ENCODE results near the gene ITCH.

- TF ChIP-seq EZH2 (IDR thresholded peaks at IDR 0.05) (no peak), POLR2AphosphoS5 (IDR thresholded peaks at IDR 0.05; ENCODE audit: borderline replicate concordance, low read depth, low read length) (no peak)
Measured at GRCh38 chr20:34534391-34535165, 171.5 kb downstream of the ITCH start.

All from SK-N-MC (cell line).